GM12801 (cell line): Measurements from ENCODE around the gene OR6C65.

Source experiments
- TF ChIP-seq, protein P1 (sequence below): IDR thresholded peaks from one replicate; pipeline ENCODE4 v1.5.1; 2011; ENCODE audit warnings: control low read depth; ENCODE audit not compliant: insufficient read length; ENCODE audit errors: extremely low read depth

OR6C65 gene

DNA sequence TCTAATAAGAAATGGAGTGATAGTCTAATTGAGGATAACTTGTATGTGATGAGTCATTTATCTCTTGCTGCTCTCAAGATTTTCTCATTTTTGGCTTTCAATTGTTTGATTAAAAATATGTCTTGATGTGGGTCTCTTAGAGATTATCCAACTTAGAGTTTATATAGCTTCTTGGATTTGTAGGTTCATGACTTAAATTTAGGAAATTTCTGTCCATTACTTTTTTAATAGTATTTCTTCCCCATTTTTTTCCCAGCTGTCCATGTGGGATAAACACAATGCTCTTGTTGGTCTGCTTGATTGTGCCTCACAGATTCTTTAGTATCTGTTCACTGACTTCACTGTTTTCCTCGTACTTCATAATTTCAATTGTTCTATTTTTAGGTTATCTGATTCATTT is 7.5 kb downstream of the OR6C65 start:
- TF ChIP-seq, protein P1, sequence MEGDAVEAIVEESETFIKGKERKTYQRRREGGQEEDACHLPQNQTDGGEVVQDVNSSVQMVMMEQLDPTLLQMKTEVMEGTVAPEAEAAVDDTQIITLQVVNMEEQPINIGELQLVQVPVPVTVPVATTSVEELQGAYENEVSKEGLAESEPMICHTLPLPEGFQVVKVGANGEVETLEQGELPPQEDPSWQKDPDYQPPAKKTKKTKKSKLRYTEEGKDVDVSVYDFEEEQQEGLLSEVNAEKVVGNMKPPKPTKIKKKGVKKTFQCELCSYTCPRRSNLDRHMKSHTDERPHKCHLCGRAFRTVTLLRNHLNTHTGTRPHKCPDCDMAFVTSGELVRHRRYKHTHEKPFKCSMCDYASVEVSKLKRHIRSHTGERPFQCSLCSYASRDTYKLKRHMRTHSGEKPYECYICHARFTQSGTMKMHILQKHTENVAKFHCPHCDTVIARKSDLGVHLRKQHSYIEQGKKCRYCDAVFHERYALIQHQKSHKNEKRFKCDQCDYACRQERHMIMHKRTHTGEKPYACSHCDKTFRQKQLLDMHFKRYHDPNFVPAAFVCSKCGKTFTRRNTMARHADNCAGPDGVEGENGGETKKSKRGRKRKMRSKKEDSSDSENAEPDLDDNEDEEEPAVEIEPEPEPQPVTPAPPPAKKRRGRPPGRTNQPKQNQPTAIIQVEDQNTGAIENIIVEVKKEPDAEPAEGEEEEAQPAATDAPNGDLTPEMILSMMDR: no peak

DNA sequence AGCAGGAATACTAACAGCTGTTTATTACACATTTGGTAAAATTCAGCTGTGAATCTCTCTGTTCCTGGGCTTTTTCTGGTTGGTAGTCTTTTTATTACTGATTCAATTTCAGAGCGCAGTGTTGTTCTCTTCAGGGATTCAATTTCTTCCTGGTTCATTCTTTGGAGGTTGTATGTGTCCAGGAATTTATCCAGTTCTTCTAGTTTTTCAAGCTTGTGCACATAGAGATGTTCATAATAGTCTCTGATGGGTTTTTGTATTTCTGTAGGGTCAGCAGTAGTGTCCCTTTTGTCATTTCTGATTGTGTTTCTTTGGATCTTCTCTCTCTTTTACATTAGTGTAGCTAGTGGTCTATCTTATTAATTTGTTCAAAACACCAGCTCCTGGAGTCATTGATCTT is 16.6 kb downstream of the OR6C65 start:
- TF ChIP-seq, protein P1: no peak

DNA sequence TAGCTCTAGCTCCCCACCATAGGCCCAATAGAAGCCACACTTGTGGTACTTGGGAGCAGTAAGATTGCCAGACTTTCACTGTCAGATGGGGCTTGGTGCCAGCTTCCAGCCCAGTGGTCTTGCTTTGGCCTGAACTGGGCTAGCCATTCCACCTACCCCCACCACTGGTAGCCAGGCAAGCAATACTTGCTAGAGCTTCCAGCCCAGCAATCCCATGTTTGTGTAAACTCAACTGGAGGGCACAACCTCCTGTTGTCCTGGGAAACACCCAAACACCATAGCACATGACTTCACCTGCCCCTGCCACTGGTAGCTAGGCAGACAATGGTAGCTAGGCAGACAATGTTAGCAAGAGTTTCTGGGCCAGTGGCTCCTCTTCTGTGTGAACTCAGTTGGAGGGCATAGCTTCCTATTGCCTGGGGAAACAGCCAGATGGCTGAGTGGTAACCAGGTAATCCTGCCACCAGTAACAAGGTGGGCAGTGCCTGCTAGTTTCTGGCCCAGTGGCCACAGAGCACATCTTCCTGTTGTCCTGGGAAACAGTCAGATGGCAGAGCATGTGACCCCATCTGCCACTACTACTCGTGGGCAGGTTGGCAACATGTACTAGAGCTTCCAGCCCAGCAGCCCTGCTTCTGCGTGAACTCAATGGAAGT is 20.1 kb downstream of the OR6C65 start:
- TF ChIP-seq, protein P1: no peak

DNA sequence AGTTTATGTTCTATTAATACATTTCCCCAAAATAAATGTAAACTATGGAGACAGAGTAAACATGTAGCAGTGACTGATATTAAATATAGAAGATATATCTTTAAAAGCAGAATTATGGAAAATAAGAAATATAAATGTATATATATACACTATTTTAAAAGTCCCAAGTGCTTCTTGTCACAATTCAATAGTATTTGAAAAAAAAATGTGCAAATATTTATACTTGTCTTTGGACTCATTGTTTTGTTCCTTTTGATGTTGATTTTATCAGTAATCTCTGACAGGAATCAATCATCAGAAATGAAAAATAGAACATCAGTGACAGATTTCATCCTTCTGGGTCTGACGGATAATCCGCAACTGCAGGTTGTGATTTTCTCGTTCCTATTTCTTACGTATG is 25.6 kb downstream of the OR6C65 start, which contains the start of gene OR6C76:
OR6C76 (plus strand) TSS at position 301 of the 400 bp plus-strand sequence; CDS start at position 301, 0 bp downstream.
- TF ChIP-seq, protein P1: no peak

DNA sequence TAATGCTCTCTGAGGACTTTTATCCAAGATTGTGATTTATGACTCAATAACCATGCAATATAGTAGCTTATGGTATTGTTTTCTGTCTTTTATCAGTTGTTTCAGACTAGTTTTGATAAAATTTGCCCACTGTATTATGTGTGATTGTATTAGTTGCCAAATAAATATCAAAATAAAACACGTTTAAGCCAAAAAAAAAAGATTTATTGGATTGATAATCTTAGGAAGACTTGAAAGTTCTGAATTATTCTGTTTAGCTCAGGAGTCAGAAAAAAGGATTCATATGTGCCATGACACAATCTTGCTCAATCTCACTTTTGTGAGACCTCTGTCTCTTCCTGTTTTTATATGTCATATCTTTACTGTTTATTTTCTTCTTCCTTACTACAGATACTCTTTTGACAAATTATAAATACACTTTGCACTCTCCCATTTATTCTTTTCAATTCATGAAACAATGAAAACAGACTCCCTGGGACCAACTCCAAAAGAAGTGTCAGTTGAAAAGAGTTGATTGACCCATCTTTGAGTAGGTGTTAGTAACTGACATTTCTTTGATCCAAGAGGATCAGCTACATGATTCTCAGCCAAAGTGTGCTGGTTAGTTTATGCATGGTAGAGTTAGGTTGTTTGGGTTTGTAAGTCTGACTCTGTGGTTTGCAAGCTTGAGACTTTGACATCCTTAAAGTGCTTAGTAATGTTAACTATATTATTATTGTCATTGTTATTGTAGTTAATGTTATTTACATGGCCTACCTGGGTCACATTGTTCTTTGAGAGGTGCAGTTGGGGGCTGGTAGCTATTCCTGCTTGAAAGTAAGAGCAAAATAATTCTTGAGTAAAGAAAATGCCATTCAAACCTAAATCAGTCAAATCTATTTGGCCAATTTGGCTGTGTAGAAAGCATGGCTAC is 28.3 kb downstream of the OR6C65 start:
- TF ChIP-seq, protein P1: no peak

DNA sequence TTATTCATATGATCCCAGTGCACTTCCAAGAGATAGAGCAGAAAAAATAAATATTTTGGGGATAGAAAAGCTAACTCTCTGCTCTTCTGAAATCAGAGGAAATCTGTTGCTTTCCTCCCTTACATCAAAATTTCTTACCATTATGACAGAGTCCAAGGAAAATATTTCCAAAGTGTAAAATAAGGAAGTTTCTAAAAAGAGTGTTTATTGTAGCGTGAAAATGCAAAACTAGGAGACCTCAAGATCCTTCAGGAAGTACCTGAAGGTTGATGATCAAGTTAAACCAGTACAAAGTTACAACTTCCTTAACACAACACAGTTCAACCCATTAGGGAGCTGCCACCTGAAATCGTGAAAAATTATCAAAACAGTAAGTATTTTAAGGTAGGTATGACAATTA is 43.4 kb downstream of the OR6C65 start, which contains the start of gene OR6C2:
OR6C2 (plus strand) TSS at position 301 of the 400 bp plus-strand sequence. CDS start 8,138 bp downstream, outside the sequence.
- TF ChIP-seq, protein P1: no peak

DNA sequence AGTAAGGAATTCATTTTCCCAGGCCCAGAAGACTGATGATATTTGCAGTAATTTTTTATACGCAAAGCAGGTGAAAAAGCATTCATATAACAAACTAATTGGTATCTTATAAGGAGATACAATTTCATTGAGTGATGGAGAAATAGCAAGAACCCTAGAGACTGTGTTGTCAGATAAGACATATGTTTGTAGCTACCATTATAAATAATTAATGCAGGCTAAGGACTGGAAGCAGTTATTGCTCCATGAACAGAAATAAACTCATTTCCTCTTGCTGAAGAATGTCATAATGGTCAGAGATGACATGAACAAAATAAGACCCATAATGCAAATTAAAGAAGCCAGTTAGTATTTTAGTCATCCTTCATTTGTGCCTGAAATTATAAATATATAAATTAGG is 45.0 kb downstream of the OR6C65 start:
- TF ChIP-seq, protein P1: no peak
